Tibial nerve (tissue), 4 donors: ENCODE results near the gene TRMT1. TPM values are rescaled to one million over a fixed set of nuclear protein-coding genes. Genes with fewer than 3 reads are reported as not detected.
A peak's percentile ranks its signal among the peaks of the same experiment; 100 is the strongest.

Source experiments
- DNase-seq, 2 donors: peaks; one replicate each; pipeline ENCODE4 v3.0.0-alpha.2; 2019; ENCODE audit warnings: low spot score in 2 of 2
- H3K27ac ChIP-seq, 4 donors: fragments of 200-600 bp; sonication (generic) in 3 of 4; one replicate each; pipeline ENCODE4 v1.5.1; 2017 to 2019; ENCODE audit warnings: mild to moderate bottlenecking in 1 of 4
- H3K27me3 ChIP-seq, 2 donors: fragments of 200-600 bp; sonication (generic) in 1 of 2; one replicate each; pipeline versions ENCODE4 v1.5.1 to v1.6.0; 2017 to 2019
- H3K36me3 ChIP-seq, 3 donors: fragments of 200-600 bp; sonication (generic); one replicate each; pipeline ENCODE4 v1.5.1; 2018 to 2019
- H3K4me1 ChIP-seq, 4 donors: fragments of 200-600 bp; sonication (generic) in 3 of 4; one replicate each; pipeline ENCODE4 v1.5.1; 2017 to 2019
- H3K4me3 ChIP-seq, 4 donors: fragments of 200-600 bp; sonication (generic) in 3 of 4; one replicate each; pipeline ENCODE4 v1.5.1; 2017 to 2019; ENCODE audit warnings: mild to moderate bottlenecking in 1 of 4, moderate library complexity in 1 of 4
- H3K9me3 ChIP-seq, 4 donors: fragments of 200-600 bp; sonication (generic) in 3 of 4; one replicate each; pipeline ENCODE4 v1.5.1; 2017 to 2019
- EP300 ChIP-seq, 2 donors: sonication (generic); formaldehyde crosslinking; IDR thresholded peaks; one replicate each; pipeline ENCODE4 v1.6.1; 2017; ENCODE audit warnings: antibody characterized with exemption in 2 of 2, mild to moderate bottlenecking in 1 of 2
- POLR2A ChIP-seq, 2 donors: fragments of 450-650 bp; IDR thresholded peaks; one replicate each; pipeline ENCODE4 v1.6.1; 2017; ENCODE audit warnings: antibody characterized with exemption in 2 of 2, mild to moderate bottlenecking in 2 of 2, moderate library complexity in 2 of 2
- WGBS, 2 donors: methylation state at CpG; one replicate each; pipeline ENCODE4 v1.1.5; 2018; 5-methylcytosine and 5-hydroxymethylcytosine counted together
- total RNA-seq, 4 donors: library from RNA; depleted of rRNA; stranded (reverse); fragments of >200 nt; gene quantifications; one replicate each; pipeline ENCODE4 v1.1.0, GENCODE V29; 2016
- TF ChIP-seq, protein P1 (sequence below), 5 experiments: fragments of 200-600 bp in 3 of 5; fragments of 450-650 bp in 2 of 5; sonication (generic) in 3 of 5; IDR thresholded peaks; one replicate each; pipeline ENCODE4 v1.5.1; 2016 to 2019; ENCODE audit warnings: antibody characterized with exemption in 5 of 5, mild to moderate bottlenecking in 3 of 5, moderate library complexity in 2 of 5

Gene TRMT1
- total RNA-seq, 4 donors from 2014 or later, result 38.4 to 92.7 (median 49.2) TPM

- TF ChIP-seq POLR2A (IDR thresholded peaks at IDR 0.05) (no peak), EP300 (IDR thresholded peaks at IDR 0.05) (peak in 1 of 2 donors; percentile 70)
- TF ChIP-seq, protein P1, sequence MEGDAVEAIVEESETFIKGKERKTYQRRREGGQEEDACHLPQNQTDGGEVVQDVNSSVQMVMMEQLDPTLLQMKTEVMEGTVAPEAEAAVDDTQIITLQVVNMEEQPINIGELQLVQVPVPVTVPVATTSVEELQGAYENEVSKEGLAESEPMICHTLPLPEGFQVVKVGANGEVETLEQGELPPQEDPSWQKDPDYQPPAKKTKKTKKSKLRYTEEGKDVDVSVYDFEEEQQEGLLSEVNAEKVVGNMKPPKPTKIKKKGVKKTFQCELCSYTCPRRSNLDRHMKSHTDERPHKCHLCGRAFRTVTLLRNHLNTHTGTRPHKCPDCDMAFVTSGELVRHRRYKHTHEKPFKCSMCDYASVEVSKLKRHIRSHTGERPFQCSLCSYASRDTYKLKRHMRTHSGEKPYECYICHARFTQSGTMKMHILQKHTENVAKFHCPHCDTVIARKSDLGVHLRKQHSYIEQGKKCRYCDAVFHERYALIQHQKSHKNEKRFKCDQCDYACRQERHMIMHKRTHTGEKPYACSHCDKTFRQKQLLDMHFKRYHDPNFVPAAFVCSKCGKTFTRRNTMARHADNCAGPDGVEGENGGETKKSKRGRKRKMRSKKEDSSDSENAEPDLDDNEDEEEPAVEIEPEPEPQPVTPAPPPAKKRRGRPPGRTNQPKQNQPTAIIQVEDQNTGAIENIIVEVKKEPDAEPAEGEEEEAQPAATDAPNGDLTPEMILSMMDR (IDR thresholded peaks at IDR 0.05), result peak in 1 of 5 experiments; percentile 31
- no peaks in the 10 kb centered on the region for H3K9me3 ChIP-seq
- H3K27ac ChIP-seq, result peak overlapping the region; percentile 43 to 88 (median 82)
- peaks cover 0 to 40% (median 0%) of the 10 kb centered on the region in 3 donors for H3K36me3 ChIP-seq
- no peak overlapping the region for H3K4me3 ChIP-seq
- H3K4me1 ChIP-seq, result peaks cover 0 to 79% (median 62%) of the 10 kb centered on the region in 4 donors
- H3K27me3 ChIP-seq, result no peaks in the 10 kb centered on the region
- DNase-seq, result peak in 1 of 2 donors; percentile 61
- WGBS, 2 donors, result 14 to 32% methylated on average over 25 of the region's 25 CpGs
Measured at GRCh38 chr19:13091400-13092157, 25.0 kb downstream of the TRMT1 start.

- DNase-seq, result no peak
- Histone ChIP-seq H3K36me3 (peaks cover 0 to 48% (median 0%) of the 10 kb centered on the region in 3 donors), H3K27ac (peak overlapping the region; percentile 17 to 88 (median 54)), H3K9me3 (no peaks in the 10 kb centered on the region), H3K4me1 (peaks cover 0 to 73% (median 55%) of the 10 kb centered on the region in 4 donors), H3K4me3 (no peak overlapping the region), H3K27me3 (no peaks in the 10 kb centered on the region)
- TF ChIP-seq EP300 (IDR thresholded peaks at IDR 0.05) (no peak), POLR2A (IDR thresholded peaks at IDR 0.05) (no peak)
- TF ChIP-seq, protein P1 (IDR thresholded peaks at IDR 0.05), result no peak
- WGBS, 2 donors, result 55 to 62% methylated on average over 6 of the region's 10 CpGs
Measured at GRCh38 chr19:13090511-13091231, 25.9 kb downstream of the TRMT1 start.

DNA sequence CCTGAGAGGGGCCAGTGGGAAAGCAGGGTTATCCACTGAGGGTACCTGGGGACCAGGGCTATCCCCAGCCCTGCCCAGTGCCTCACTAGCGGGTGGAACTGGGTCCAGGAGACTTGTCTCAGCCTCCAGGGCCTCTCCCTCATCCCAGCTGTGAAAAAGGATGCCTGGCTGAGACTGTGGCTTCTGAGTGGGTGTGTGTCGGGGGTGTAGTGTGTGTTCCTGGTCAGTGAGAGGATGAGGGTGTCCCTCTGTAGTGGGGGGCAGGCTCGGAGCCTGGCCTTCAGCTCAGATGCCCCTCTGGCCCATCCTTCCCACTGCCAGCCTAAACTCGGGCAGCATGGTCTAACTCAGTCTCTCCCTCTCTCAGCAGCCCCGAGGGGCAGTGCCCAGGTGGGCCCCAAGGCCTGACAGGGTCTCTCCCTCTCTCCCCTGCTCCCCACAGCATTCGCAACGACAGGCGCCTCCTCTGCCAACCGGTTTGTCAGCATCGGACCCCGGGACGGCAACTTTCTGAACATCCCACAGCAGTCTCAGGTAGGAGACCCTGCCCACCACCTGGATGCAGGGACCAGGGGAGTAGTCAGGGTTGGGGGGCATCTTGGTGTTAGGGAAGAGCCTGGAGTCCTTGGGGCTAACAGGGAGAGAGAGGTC lies 26.6 kb downstream of the TRMT1 start:
- H3K27me3 ChIP-seq, result no peaks in the 10 kb centered on the region
- peaks cover 0 to 72% (median 48%) of the 10 kb centered on the region in 4 donors for H3K4me1 ChIP-seq
- H3K36me3 ChIP-seq, result peaks cover 0 to 47% (median 0%) of the 10 kb centered on the region in 3 donors
- no peak for TF ChIP-seq POLR2A (IDR thresholded peaks at IDR 0.05)
- TF ChIP-seq, protein P1 (IDR thresholded peaks at IDR 0.05), result no peak
- no peak for TF ChIP-seq EP300 (IDR thresholded peaks at IDR 0.05)
- DNase-seq, result no peak
- 71 to 78% methylated on average over 11 to 12 of the region's 12 CpGs for WGBS, 2 donors
- no peaks in the 10 kb centered on the region for H3K9me3 ChIP-seq
- no peak overlapping the region for H3K4me3 ChIP-seq
- peak overlapping the region in 3 of 4 donors; percentile 21 to 88 (median 88) for H3K27ac ChIP-seq

GRCh38 chr19:13089139-13089856 lies 27.2 kb downstream of the TRMT1 start:
- H3K27ac ChIP-seq, result peak overlapping the region in 3 of 4 donors; percentile 21 to 88 (median 88)
- no peak for DNase-seq
- TF ChIP-seq, protein P1 (IDR thresholded peaks at IDR 0.05), result peak in 1 of 5 experiments; percentile 31
- no peak for TF ChIP-seq EP300 (IDR thresholded peaks at IDR 0.05)
- TF ChIP-seq POLR2A (IDR thresholded peaks at IDR 0.05), result no peak
- WGBS, 2 donors, result 81 to 88% methylated on average over 4 to 5 of the region's 5 CpGs
- peaks cover 0 to 67% (median 41%) of the 10 kb centered on the region in 4 donors for H3K4me1 ChIP-seq
- H3K9me3 ChIP-seq, result no peaks in the 10 kb centered on the region
- H3K36me3 ChIP-seq, result peaks cover 0 to 46% (median 0%) of the 10 kb centered on the region in 3 donors
- no peak overlapping the region for H3K4me3 ChIP-seq
- H3K27me3 ChIP-seq, result no peaks in the 10 kb centered on the region
